Astrocyte (in vitro differentiated cells and primary cell): ENCODE measurements around the gene SPTB. TPM values are rescaled to one million over a fixed set of nuclear protein-coding genes. Genes with fewer than 3 reads are reported as not detected.

ENCODE experiments used
- DNase-seq: peaks from one replicate; pipeline ENCODE4 v3.0.0-alpha.2; 2010; ENCODE audit warnings: low read depth
- FAIRE-seq: peaks from 2 replicates; lab custom pipeline; 2011; peaks lifted over from hg19 to GRCh38; lab: Jason Lieb, UNC
- H2AFZ ChIP-seq: 2 replicates; pipeline ENCODE4 v1.6.0; 2012; ENCODE audit warnings: low read depth, low read length, inconsistent platforms
- H3K27ac ChIP-seq: 2 replicates; pipeline ENCODE4 v1.5.1; 2011; ENCODE audit warnings: low read depth, low read length, inconsistent platforms
- H3K27me3 ChIP-seq: 2 replicates; pipeline ENCODE4 v1.6.0; 2011; ENCODE audit warnings: low read length, inconsistent platforms; ENCODE audit not compliant: insufficient read depth
- H3K36me3 ChIP-seq: 2 replicates; pipeline ENCODE4 v1.5.1; 2011; ENCODE audit warnings: low read length, inconsistent platforms; ENCODE audit not compliant: insufficient read depth
- H3K4me1 ChIP-seq: 2 replicates; pipeline ENCODE4 v1.5.1; 2011; ENCODE audit warnings: low read length, inconsistent platforms; ENCODE audit not compliant: insufficient read depth
- H3K4me2 ChIP-seq: 2 replicates; pipeline ENCODE4 v1.6.0; 2012; ENCODE audit warnings: low read length, inconsistent platforms
- H3K4me3 ChIP-seq: 2 replicates; pipeline ENCODE4 v1.5.1; 2011; ENCODE audit warnings: low read depth, mild to moderate bottlenecking, low read length, inconsistent platforms; ENCODE audit not compliant: insufficient read depth
- H3K79me2 ChIP-seq: 2 replicates; pipeline ENCODE4 v1.6.0; 2012; ENCODE audit warnings: mild to moderate bottlenecking, low read length, inconsistent platforms; ENCODE audit not compliant: insufficient read depth
- H3K9ac ChIP-seq: 2 replicates; pipeline ENCODE4 v1.6.0; 2012; ENCODE audit warnings: mild to moderate bottlenecking, low read length, inconsistent platforms
- H3K9me3 ChIP-seq: 2 replicates; pipeline ENCODE4 v1.5.1; 2012; ENCODE audit warnings: low read depth, mild to moderate bottlenecking, low read length, inconsistent platforms; ENCODE audit not compliant: insufficient read depth
- H4K20me1 ChIP-seq: 2 replicates; pipeline ENCODE4 v1.6.0; 2012; ENCODE audit warnings: low read length, inconsistent platforms; ENCODE audit not compliant: insufficient read depth
- H3K27ac Mint-ChIP-seq: one replicate; pipeline ENCODE4 v1.8.0; 2021; ENCODE audit warnings: mild to moderate bottlenecking, mixed read lengths; ENCODE audit not compliant: unreplicated experiment
- H3K27me3 Mint-ChIP-seq: one replicate; pipeline ENCODE4 v1.8.0; 2021; ENCODE audit warnings: low read depth, mixed read lengths; ENCODE audit not compliant: unreplicated experiment
- H3K36me3 Mint-ChIP-seq: one replicate; pipeline ENCODE4 v1.8.0; 2021; ENCODE audit warnings: low read depth, mixed read lengths; ENCODE audit not compliant: unreplicated experiment
- H3K4me1 Mint-ChIP-seq: one replicate; pipeline ENCODE4 v1.8.0; 2021; ENCODE audit warnings: low read depth, mixed read lengths; ENCODE audit not compliant: unreplicated experiment
- H3K4me3 Mint-ChIP-seq: one replicate; pipeline ENCODE4 v1.8.0; 2021; ENCODE audit warnings: mild to moderate bottlenecking, moderate library complexity, mixed read lengths; ENCODE audit not compliant: unreplicated experiment
- H3K9me3 Mint-ChIP-seq: one replicate; pipeline ENCODE4 v1.8.0; 2021; ENCODE audit warnings: mild to moderate bottlenecking, mixed read lengths; ENCODE audit not compliant: unreplicated experiment
- EZH2 ChIP-seq: IDR thresholded peaks from 2 replicates; pipeline ENCODE4 v1.6.1; 2012; ENCODE audit warnings: mild to moderate bottlenecking, low read length, inconsistent platforms; ENCODE audit not compliant: insufficient read depth
- total RNA-seq: library from RNA; stranded (reverse); gene quantifications from 2 replicates; pipeline ENCODE4 v1.2.1, GENCODE V29; 2021
- TF ChIP-seq, protein P1 (sequence below): IDR thresholded peaks from 2 replicates; pipeline ENCODE4 v1.5.1; 2011; ENCODE audit warnings: low read depth, mild to moderate bottlenecking, inconsistent platforms, low read length, moderate library complexity; ENCODE audit not compliant: insufficient read depth

SPTB gene
- total RNA-seq, 1 donor from 2014 or later = 0.32 TPM

DNA sequence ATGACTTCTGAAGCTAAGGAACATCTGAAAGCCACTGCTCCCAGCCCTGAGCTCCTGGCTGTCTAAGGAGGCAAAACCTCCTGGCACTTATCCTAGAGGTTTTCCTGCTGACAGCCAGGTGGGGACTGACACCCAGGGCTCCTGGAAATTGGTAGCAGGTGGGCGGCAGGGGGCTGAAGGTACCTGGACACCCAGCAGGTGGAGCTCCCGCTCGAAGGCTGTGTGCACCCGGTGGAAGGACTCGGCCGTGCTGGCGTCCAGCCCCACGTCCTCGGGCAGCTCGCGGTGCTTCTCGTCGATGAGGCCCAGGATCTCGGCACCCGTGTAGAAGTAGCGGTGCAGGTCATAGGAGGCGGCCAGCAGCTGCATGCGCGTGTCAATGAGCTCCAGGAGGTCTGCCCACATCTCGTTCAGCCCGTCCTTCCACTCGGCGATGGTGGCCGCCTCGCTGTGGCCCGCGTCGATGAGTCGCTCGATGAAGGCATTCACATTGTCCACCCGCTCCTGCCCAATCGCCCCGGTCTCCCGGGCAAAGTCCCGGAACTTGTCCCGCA, 107.2 kb downstream of the SPTB start:
- Histone ChIP-seq H3K9me3 (peaks cover 9% of the 10 kb centered on the region), H3K27me3 (no peaks in the 10 kb centered on the region), H3K36me3 (no peaks in the 10 kb centered on the region), H3K27ac (no peak overlapping the region), H3K9ac (no peak overlapping the region), H3K4me3 (no peak overlapping the region), H3K4me1 (no peaks in the 10 kb centered on the region), H3K79me2 (no peaks in the 10 kb centered on the region), H2AFZ (no peak overlapping the region), H3K4me2 (no peak overlapping the region), H4K20me1 (no peaks in the 10 kb centered on the region)
- DNase-seq (no peak), FAIRE-seq (no peak)
- H3K9me3 Mint-ChIP-seq = peaks cover 1% of the 10 kb centered on the region
- no peaks in the 10 kb centered on the region for H3K4me1 Mint-ChIP-seq
- H3K4me3 Mint-ChIP-seq = no peak overlapping the region
- H3K27me3 Mint-ChIP-seq = peaks cover 23% of the 10 kb centered on the region
- no peak overlapping the region for H3K27ac Mint-ChIP-seq
- no peak for TF ChIP-seq EZH2
- TF ChIP-seq, protein P1, sequence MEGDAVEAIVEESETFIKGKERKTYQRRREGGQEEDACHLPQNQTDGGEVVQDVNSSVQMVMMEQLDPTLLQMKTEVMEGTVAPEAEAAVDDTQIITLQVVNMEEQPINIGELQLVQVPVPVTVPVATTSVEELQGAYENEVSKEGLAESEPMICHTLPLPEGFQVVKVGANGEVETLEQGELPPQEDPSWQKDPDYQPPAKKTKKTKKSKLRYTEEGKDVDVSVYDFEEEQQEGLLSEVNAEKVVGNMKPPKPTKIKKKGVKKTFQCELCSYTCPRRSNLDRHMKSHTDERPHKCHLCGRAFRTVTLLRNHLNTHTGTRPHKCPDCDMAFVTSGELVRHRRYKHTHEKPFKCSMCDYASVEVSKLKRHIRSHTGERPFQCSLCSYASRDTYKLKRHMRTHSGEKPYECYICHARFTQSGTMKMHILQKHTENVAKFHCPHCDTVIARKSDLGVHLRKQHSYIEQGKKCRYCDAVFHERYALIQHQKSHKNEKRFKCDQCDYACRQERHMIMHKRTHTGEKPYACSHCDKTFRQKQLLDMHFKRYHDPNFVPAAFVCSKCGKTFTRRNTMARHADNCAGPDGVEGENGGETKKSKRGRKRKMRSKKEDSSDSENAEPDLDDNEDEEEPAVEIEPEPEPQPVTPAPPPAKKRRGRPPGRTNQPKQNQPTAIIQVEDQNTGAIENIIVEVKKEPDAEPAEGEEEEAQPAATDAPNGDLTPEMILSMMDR = no peak
- H3K36me3 Mint-ChIP-seq = peaks cover 8% of the 10 kb centered on the region

DNA sequence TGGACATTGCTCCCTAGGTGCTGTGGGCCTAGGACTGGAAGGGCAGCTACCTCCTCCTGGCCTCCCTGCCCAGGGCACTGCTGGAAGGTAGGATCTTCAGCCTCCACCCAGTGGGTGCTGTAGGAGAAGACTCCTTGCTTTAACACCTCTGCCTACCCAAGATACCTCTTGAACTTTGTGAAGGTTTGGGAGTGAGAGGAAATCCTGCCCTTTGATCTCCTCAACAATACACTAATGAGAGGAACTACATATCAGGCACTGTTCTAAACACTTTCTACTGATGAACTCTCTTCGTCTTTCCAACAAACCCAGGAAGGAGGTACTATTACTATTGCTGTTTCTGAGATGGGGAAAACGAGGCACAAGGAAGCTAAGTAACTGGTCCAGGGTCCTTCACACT, 108.5 kb downstream of the SPTB start:
- H2AFZ ChIP-seq = no peak overlapping the region
- H3K27ac Mint-ChIP-seq = no peak overlapping the region
- no peak overlapping the region for H3K9ac ChIP-seq
- H3K4me3 Mint-ChIP-seq = no peak overlapping the region
- peaks cover 8% of the 10 kb centered on the region for H3K36me3 Mint-ChIP-seq
- H3K4me2 ChIP-seq = no peak overlapping the region
- H3K79me2 ChIP-seq = no peaks in the 10 kb centered on the region
- no peak for FAIRE-seq
- TF ChIP-seq, protein P1 = no peak
- TF ChIP-seq EZH2 = no peak
- no peaks in the 10 kb centered on the region for H4K20me1 ChIP-seq
- H3K4me1 Mint-ChIP-seq = no peaks in the 10 kb centered on the region
- no peaks in the 10 kb centered on the region for H3K27me3 ChIP-seq
- H3K4me3 ChIP-seq = no peak overlapping the region
- H3K9me3 Mint-ChIP-seq = peaks cover 1% of the 10 kb centered on the region
- no peaks in the 10 kb centered on the region for H3K4me1 ChIP-seq
- peaks cover 9% of the 10 kb centered on the region for H3K9me3 ChIP-seq
- H3K36me3 ChIP-seq = no peaks in the 10 kb centered on the region
- H3K27me3 Mint-ChIP-seq = peaks cover 23% of the 10 kb centered on the region
- DNase-seq = no peak
- no peak overlapping the region for H3K27ac ChIP-seq

DNA sequence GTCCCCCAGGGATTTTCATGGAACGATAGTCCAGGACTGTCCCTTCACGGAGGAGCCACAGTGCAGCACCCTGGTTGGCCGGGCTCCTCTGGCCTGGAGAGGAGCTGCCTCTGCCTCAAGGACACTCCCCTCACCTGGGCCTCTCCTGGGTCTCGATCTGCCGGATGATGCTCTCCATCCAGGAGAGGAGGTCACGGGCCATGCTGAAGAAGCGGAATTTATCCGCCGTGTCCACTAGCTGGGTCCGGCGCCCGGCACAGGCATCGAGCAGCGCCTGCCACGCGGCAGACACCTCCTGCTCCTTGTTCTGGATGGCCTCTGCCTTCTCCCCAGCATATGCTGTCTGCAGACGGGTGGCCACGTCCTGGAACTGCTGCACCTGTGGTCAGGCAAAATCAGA, 109.0 kb downstream of the SPTB start:
- DNase-seq (no peak), FAIRE-seq (no peak)
- TF ChIP-seq, protein P1 = no peak
- TF ChIP-seq EZH2 = no peak
- Mint-ChIP-seq H3K9me3 (peaks cover 1% of the 10 kb centered on the region), H3K36me3 (peaks cover 4% of the 10 kb centered on the region), H3K4me1 (peaks cover 2% of the 10 kb centered on the region), H3K27me3 (peaks cover 21% of the 10 kb centered on the region), H3K4me3 (no peak overlapping the region), H3K27ac (no peak overlapping the region)
- Histone ChIP-seq H3K27me3 (no peaks in the 10 kb centered on the region), H3K27ac (no peak overlapping the region), H3K36me3 (no peaks in the 10 kb centered on the region), H3K4me2 (no peak overlapping the region), H3K79me2 (no peaks in the 10 kb centered on the region), H4K20me1 (no peaks in the 10 kb centered on the region), H3K4me3 (no peak overlapping the region), H3K4me1 (no peaks in the 10 kb centered on the region), H2AFZ (no peak overlapping the region), H3K9ac (no peak overlapping the region), H3K9me3 (peaks cover 9% of the 10 kb centered on the region)
